WTC11 (cell line): Measurements from ENCODE around the gene C4BPA.

Experiments used
- AFF4 ChIP-seq: sonication (generic); formaldehyde crosslinking; IDR thresholded peaks from 2 replicates; pipeline ENCODE4 v1.8.1; 2023; ENCODE audit warnings: mild to moderate bottlenecking, missing genetic modification reagents, borderline replicate concordance
- IRF1 ChIP-seq: sonication (generic); formaldehyde crosslinking; IDR thresholded peaks from 2 replicates; pipeline ENCODE4 v1.8.0; 2023; ENCODE audit warnings: missing genetic modification reagents
- KAT7 ChIP-seq: sonication (generic); formaldehyde crosslinking; IDR thresholded peaks from 2 replicates; pipeline ENCODE4 v1.8.1; 2023; ENCODE audit warnings: missing genetic modification reagents, mild to moderate bottlenecking, borderline replicate concordance
- TF ChIP-seq, protein P1 (sequence below): fragments of 200-600 bp; IDR thresholded peaks from 2 replicates; pipeline ENCODE4 v1.8.0; 2022; ENCODE audit warnings: antibody characterized with exemption

- no peak for TF ChIP-seq KAT7 (CRISPR knock-in tag)
- TF ChIP-seq, protein P1, sequence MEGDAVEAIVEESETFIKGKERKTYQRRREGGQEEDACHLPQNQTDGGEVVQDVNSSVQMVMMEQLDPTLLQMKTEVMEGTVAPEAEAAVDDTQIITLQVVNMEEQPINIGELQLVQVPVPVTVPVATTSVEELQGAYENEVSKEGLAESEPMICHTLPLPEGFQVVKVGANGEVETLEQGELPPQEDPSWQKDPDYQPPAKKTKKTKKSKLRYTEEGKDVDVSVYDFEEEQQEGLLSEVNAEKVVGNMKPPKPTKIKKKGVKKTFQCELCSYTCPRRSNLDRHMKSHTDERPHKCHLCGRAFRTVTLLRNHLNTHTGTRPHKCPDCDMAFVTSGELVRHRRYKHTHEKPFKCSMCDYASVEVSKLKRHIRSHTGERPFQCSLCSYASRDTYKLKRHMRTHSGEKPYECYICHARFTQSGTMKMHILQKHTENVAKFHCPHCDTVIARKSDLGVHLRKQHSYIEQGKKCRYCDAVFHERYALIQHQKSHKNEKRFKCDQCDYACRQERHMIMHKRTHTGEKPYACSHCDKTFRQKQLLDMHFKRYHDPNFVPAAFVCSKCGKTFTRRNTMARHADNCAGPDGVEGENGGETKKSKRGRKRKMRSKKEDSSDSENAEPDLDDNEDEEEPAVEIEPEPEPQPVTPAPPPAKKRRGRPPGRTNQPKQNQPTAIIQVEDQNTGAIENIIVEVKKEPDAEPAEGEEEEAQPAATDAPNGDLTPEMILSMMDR: no peak
- TF ChIP-seq AFF4 (CRISPR knock-in tag): no peak
- TF ChIP-seq IRF1: no peak
These were observed 18.1 kb upstream of the C4BPA start for GRCh38 chr1:207085887-207086286.
